ENCODE data around the gene CALHM4.

DNA sequence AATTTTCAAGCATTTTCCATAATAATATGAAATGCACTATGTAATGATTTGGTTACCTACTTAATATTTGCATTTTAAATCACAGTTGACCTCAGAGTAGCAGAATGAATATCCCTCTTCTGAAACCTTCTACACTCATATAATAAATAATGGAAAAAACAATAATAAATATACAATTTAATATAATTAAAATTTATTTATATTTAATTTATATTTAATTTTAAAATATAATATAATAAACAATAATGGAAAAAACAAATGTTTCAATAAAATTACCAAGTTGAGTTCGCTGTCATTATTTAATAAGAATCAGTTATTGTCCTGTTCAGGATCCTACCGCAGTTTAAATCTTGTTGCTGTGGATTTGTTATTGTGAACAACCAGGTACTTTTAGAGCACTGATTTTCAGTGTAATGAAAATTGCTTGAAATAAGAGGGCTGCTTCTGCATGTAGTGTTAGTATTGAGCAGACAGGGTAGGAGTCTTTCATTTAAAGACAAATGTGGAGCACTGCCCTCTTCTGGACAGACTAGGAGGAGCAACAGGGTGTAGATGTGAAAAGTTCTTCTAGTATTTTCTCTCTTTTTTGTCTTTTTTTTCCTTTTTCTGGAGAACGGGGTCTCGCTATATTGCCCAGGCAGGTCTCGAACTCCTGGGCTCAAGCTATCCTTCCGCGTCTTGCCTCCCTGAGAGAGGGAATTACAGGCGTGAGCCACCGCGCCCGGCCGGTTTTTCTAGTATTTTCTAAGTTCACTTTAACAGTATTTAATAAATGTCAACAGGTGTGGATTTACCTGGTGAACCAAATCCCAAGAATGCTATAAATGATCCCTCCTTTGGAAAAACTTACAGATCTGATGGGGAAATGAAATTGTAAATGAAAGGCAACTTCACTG lies 21.6 kb upstream of the CALHM4 start:
- TF ChIP-seq EZH2 (IDR thresholded peaks at IDR 0.05; ENCODE audit: insufficient read depth, poor library complexity, severe bottlenecking): no peak
- TF ChIP-seq EZH2phosphoT487 (IDR thresholded peaks at IDR 0.05; ENCODE audit: insufficient read depth, low read depth): no peak

Data from GM23248 (cell line).